HEK293 (cell line): ENCODE results near the gene REEP6.

Experiments used
- CTCF ChIA-PET: fragments of 350-600 bp; formaldehyde crosslinking; extraction: SDS; loops from one replicate; lab custom pipeline; 2021; ENCODE audit warnings: antibody characterized with exemption; lab: Yijun Ruan, JAX
- POLR2A ChIA-PET: fragments of 300-600 bp; formaldehyde crosslinking; extraction: SDS; loops from one replicate; lab custom pipeline; 2020; ENCODE audit warnings: antibody characterized with exemption, inconsistent platforms; lab: Yijun Ruan, JAX
- H3K27ac ChIP-seq: fragments of 200-500 bp; sonication (Bioruptor generic); 2 replicates; pipeline ENCODE4 v1.5.1; 2014; ENCODE audit warnings: low read depth, low read length, control low read depth, inconsistent platforms; ENCODE audit errors: extremely low read depth
- H3K36me3 ChIP-seq, 2 experiments: fragments of 200-500 bp in 1 of 2; sonication (Bioruptor generic) in 1 of 2; 1 replicate in 1 of 2; 2 replicates in 1 of 2; pipeline ENCODE4 v1.5.1; 2014 to 2017; ENCODE audit warnings: inconsistent platforms in 2 of 2, low read length in 2 of 2; ENCODE audit not compliant: control insufficient read depth in 2 of 2, insufficient read depth in 1 of 2
- H3K4me1 ChIP-seq: fragments of 200-500 bp; sonication (Bioruptor generic); 2 replicates; pipeline ENCODE4 v1.5.1; 2014; ENCODE audit warnings: mild to moderate bottlenecking, low read length, inconsistent platforms; ENCODE audit not compliant: control insufficient read depth, insufficient read depth
- H3K4me3 ChIP-seq: 2 replicates; pipeline ENCODE4 v1.5.1; 2011; ENCODE audit warnings: low read depth, mild to moderate bottlenecking, control low read depth, low read length, moderate library complexity
- H3K9me3 ChIP-seq: fragments of 200-500 bp; sonication (Bioruptor generic); 2 replicates; pipeline ENCODE4 v1.5.1; 2014; ENCODE audit warnings: low read depth, low read length, inconsistent platforms; ENCODE audit not compliant: control insufficient read depth, insufficient read depth
- BCL11B ChIP-seq: fragments of 450-650 bp; formaldehyde crosslinking; IDR thresholded peaks from 2 replicates; pipeline ENCODE4 v1.5.1; 2016; ENCODE audit warnings: low read depth, missing biosample characterization, missing genetic modification characterization
- GLI4 ChIP-seq: fragments of 450-650 bp; formaldehyde crosslinking; IDR thresholded peaks from 2 replicates; pipeline ENCODE4 v1.5.1; 2016; ENCODE audit warnings: missing biosample characterization, missing genetic modification characterization
- KLF1 ChIP-seq: fragments of 450-650 bp; formaldehyde crosslinking; IDR thresholded peaks from 2 replicates; pipeline ENCODE4 v1.5.1; 2016; ENCODE audit warnings: missing biosample characterization, missing genetic modification characterization
- TRIM28 ChIP-seq: IDR thresholded peaks from 2 replicates; pipeline ENCODE4 v1.6.1; 2011; ENCODE audit warnings: low read length, control low read depth, borderline replicate concordance
- ZBTB48 ChIP-seq: fragments of 450-650 bp; formaldehyde crosslinking; IDR thresholded peaks from 2 replicates; pipeline ENCODE4 v1.5.1; 2016; ENCODE audit warnings: missing biosample characterization, missing genetic modification characterization
- ZBTB8A ChIP-seq: fragments of 450-650 bp; formaldehyde crosslinking; IDR thresholded peaks from 2 replicates; pipeline ENCODE4 v1.5.1; 2016; ENCODE audit warnings: missing biosample characterization, missing genetic modification characterization
- ZNF132 ChIP-seq: fragments of 450-650 bp; formaldehyde crosslinking; IDR thresholded peaks from 2 replicates; pipeline ENCODE4 v1.5.1; 2017; ENCODE audit warnings: missing biosample characterization, missing genetic modification characterization, borderline replicate concordance
- ZNF16 ChIP-seq: fragments of 450-650 bp; formaldehyde crosslinking; IDR thresholded peaks from 2 replicates; pipeline ENCODE4 v1.5.1; 2016; ENCODE audit warnings: low read depth, missing biosample characterization, missing genetic modification characterization
- ZNF175 ChIP-seq: fragments of 450-650 bp; formaldehyde crosslinking; IDR thresholded peaks from 2 replicates; pipeline ENCODE4 v1.5.1; 2016; ENCODE audit warnings: missing biosample characterization, missing genetic modification characterization
- ZNF184 ChIP-seq: fragments of 450-650 bp; IDR thresholded peaks from 2 replicates; pipeline ENCODE4 v1.5.1; 2018; ENCODE audit warnings: missing biosample characterization, mild to moderate bottlenecking, missing genetic modification characterization
- ZNF202 ChIP-seq: fragments of 450-650 bp; formaldehyde crosslinking; IDR thresholded peaks from 2 replicates; pipeline ENCODE4 v1.5.1; 2016; ENCODE audit warnings: missing biosample characterization, missing genetic modification characterization, borderline replicate concordance
- ZNF221 ChIP-seq: fragments of 450-650 bp; formaldehyde crosslinking; IDR thresholded peaks from 2 replicates; pipeline ENCODE4 v1.5.1; 2017; ENCODE audit warnings: missing biosample characterization, missing genetic modification characterization, borderline replicate concordance
- ZNF239 ChIP-seq: fragments of 450-650 bp; formaldehyde crosslinking; IDR thresholded peaks from 2 replicates; pipeline ENCODE4 v1.5.1; 2016; ENCODE audit warnings: missing biosample characterization, missing genetic modification characterization
- ZNF266 ChIP-seq: fragments of 450-650 bp; formaldehyde crosslinking; IDR thresholded peaks from 2 replicates; pipeline ENCODE4 v1.5.1; 2016; ENCODE audit warnings: missing biosample characterization, missing genetic modification characterization, low read depth
- ZNF423 ChIP-seq: fragments of 450-650 bp; formaldehyde crosslinking; IDR thresholded peaks from 2 replicates; pipeline ENCODE4 v1.5.1; 2016; ENCODE audit warnings: missing biosample characterization, missing genetic modification characterization
- ZNF600 ChIP-seq: fragments of 450-650 bp; formaldehyde crosslinking; IDR thresholded peaks from 2 replicates; pipeline ENCODE4 v1.5.1; 2016; ENCODE audit warnings: missing biosample characterization, missing genetic modification characterization
- ZNF664 ChIP-seq: fragments of 450-650 bp; formaldehyde crosslinking; IDR thresholded peaks from 2 replicates; pipeline ENCODE4 v1.5.1; 2016; ENCODE audit warnings: missing biosample characterization, missing genetic modification characterization
- ZNF768 ChIP-seq: fragments of 450-650 bp; formaldehyde crosslinking; IDR thresholded peaks from 2 replicates; pipeline ENCODE4 v1.5.1; 2018; ENCODE audit warnings: missing biosample characterization, mild to moderate bottlenecking, missing genetic modification characterization
- ZNF791 ChIP-seq: fragments of 450-650 bp; formaldehyde crosslinking; IDR thresholded peaks from 2 replicates; pipeline ENCODE4 v1.5.1; 2016; ENCODE audit warnings: missing biosample characterization, missing genetic modification characterization
- ZNF837 ChIP-seq: fragments of 450-650 bp; formaldehyde crosslinking; IDR thresholded peaks from 2 replicates; pipeline ENCODE4 v1.5.1; 2016; ENCODE audit warnings: missing biosample characterization, missing genetic modification characterization
- ZSCAN16 ChIP-seq: fragments of 450-650 bp; formaldehyde crosslinking; IDR thresholded peaks from 2 replicates; pipeline ENCODE4 v1.5.1; 2016; ENCODE audit warnings: missing biosample characterization, missing genetic modification characterization
- TF ChIP-seq, protein P1 (sequence below): fragments of 450-650 bp; formaldehyde crosslinking; conservative IDR thresholded peaks from 2 replicates; pipeline ENCODE4 v1.5.1; 2016; ENCODE audit warnings: low read depth, missing biosample characterization, missing genetic modification characterization
- TF ChIP-seq, protein P2 (sequence below): fragments of 450-650 bp; IDR thresholded peaks from 2 replicates; pipeline ENCODE4 v1.5.1; 2018; ENCODE audit warnings: missing biosample characterization, missing genetic modification characterization
- TF ChIP-seq, protein P3 (sequence below): fragments of 450-650 bp; formaldehyde crosslinking; IDR thresholded peaks from 2 replicates; pipeline ENCODE4 v1.5.1; 2016; ENCODE audit warnings: missing biosample characterization, missing genetic modification characterization, low read depth
- TF ChIP-seq, protein P4 (sequence below): fragments of 450-650 bp; IDR thresholded peaks from 2 replicates; pipeline ENCODE4 v1.5.1; 2018; ENCODE audit warnings: missing biosample characterization, mild to moderate bottlenecking, missing genetic modification characterization
- TF ChIP-seq, protein P5 (sequence below): fragments of 450-650 bp; formaldehyde crosslinking; IDR thresholded peaks from 2 replicates; pipeline ENCODE4 v1.5.1; 2016; ENCODE audit warnings: missing biosample characterization, missing genetic modification characterization

The REEP6 gene

DNA sequence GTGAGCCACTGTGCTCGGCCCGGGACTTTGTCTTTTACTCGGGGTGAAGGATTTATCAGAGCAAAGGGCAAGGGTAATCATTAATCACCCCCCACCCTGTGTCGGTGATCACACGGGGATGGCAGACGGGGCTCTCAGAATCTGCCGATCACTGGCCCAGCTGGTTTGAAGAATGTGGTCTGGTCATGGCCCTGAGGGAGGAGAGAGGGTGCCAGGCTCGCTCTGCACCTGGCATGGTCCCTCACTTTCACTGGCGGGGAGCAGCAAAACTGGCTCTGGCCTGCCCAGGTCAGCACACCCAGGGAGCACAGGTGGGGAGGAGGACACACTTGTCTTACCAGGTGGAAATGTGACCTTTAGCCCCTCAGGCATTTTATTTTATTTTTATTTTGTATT lies 10.2 kb downstream of the REEP6 start (continued):
- TF ChIP-seq, protein P1, sequence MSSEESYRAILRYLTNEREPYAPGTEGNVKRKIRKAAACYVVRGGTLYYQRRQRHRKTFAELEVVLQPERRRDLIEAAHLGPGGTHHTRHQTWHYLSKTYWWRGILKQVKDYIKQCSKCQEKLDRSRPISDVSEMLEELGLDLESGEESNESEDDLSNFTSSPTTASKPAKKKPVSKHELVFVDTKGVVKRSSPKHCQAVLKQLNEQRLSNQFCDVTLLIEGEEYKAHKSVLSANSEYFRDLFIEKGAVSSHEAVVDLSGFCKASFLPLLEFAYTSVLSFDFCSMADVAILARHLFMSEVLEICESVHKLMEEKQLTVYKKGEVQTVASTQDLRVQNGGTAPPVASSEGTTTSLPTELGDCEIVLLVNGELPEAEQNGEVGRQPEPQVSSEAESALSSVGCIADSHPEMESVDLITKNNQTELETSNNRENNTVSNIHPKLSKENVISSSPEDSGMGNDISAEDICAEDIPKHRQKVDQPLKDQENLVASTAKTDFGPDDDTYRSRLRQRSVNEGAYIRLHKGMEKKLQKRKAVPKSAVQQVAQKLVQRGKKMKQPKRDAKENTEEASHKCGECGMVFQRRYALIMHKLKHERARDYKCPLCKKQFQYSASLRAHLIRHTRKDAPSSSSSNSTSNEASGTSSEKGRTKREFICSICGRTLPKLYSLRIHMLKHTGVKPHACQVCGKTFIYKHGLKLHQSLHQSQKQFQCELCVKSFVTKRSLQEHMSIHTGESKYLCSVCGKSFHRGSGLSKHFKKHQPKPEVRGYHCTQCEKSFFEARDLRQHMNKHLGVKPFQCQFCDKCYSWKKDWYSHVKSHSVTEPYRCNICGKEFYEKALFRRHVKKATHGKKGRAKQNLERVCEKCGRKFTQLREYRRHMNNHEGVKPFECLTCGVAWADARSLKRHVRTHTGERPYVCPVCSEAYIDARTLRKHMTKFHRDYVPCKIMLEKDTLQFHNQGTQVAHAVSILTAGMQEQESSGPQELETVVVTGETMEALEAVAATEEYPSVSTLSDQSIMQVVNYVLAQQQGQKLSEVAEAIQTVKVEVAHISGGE, result no peak
- TF ChIP-seq ZNF664, result no peak
- no peak for TF ChIP-seq ZNF221 (tag by site-specific recombination)
- no peak for TF ChIP-seq ZBTB8A (tag by site-specific recombination)
- no peak for TF ChIP-seq ZSCAN16 (tag by site-specific recombination)
- TF ChIP-seq, protein P2, sequence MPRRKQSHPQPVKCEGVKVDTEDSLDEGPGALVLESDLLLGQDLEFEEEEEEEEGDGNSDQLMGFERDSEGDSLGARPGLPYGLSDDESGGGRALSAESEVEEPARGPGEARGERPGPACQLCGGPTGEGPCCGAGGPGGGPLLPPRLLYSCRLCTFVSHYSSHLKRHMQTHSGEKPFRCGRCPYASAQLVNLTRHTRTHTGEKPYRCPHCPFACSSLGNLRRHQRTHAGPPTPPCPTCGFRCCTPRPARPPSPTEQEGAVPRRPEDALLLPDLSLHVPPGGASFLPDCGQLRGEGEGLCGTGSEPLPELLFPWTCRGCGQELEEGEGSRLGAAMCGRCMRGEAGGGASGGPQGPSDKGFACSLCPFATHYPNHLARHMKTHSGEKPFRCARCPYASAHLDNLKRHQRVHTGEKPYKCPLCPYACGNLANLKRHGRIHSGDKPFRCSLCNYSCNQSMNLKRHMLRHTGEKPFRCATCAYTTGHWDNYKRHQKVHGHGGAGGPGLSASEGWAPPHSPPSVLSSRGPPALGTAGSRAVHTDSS, result no peak
- no peak for TF ChIP-seq GLI4 (tag by site-specific recombination)
- TF ChIP-seq BCL11B (tag by site-specific recombination), result no peak
- peak; percentile 53; the same call in 1 of the 2 replicates for TF ChIP-seq ZNF600
- no peak for TF ChIP-seq ZNF768 (tag by site-specific recombination)
- TF ChIP-seq TRIM28, result no peak
- TF ChIP-seq, protein P3, sequence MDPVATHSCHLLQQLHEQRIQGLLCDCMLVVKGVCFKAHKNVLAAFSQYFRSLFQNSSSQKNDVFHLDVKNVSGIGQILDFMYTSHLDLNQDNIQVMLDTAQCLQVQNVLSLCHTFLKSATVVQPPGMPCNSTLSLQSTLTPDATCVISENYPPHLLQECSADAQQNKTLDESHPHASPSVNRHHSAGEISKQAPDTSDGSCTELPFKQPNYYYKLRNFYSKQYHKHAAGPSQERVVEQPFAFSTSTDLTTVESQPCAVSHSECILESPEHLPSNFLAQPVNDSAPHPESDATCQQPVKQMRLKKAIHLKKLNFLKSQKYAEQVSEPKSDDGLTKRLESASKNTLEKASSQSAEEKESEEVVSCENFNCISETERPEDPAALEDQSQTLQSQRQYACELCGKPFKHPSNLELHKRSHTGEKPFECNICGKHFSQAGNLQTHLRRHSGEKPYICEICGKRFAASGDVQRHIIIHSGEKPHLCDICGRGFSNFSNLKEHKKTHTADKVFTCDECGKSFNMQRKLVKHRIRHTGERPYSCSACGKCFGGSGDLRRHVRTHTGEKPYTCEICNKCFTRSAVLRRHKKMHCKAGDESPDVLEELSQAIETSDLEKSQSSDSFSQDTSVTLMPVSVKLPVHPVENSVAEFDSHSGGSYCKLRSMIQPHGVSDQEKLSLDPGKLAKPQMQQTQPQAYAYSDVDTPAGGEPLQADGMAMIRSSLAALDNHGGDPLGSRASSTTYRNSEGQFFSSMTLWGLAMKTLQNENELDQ (tag by site-specific recombination), result no peak
- TF ChIP-seq ZNF16 (tag by site-specific recombination), result no peak
- TF ChIP-seq ZNF791 (tag by site-specific recombination), result no peak
- TF ChIP-seq ZNF266 (tag by site-specific recombination), result no peak

DNA sequence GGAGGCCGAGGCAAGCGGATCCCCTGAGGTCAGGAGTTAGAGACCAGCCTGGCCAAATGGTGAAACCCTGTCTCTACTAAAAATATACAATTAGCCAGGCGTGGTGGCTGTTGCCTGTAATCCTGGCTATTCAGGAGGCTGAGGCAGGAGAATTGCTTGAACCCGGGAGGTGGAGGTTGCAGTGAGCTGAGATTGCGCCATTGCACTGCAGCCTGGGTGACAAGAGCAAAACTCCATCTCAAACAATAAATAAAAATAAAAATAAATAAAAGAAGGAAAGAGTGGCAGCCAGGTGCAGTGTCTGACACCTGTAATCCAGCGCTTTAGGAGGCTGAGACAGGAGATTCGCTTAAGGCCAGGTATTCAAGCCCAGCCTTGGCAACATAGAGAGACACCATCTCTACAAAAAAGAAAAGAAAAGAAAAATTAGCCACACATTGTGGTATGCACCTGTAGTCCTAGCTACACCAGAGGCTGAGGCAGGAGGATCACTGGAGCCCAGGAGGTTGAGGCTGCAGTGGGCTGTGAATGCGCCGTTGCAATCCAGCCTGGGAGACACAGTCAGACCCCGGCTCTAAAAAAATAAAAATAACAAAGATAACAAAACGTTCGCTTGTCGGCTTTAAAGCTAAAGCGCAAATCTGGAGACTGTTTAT lies 11.6 kb downstream of the REEP6 start:
- peaks cover 3% of the 10 kb centered on the region; the same call in 1 of the 2 replicates for H3K4me1 ChIP-seq
- CTCF ChIA-PET, result interaction anchor here (0.6 to 1.5 kb wide), 9 partner anchors 9 to 472 kb away, joined by 3 to 11 read pairs (median 3); partner anchors contain the start of gene REEP6
- no peak overlapping the region for H3K4me3 ChIP-seq
- no peaks in the 10 kb centered on the region for H3K9me3 ChIP-seq
- H3K36me3 ChIP-seq, result no peaks in the 10 kb centered on the region
- no peak overlapping the region for H3K27ac ChIP-seq
- POLR2A ChIA-PET, result interaction anchor here (0.8 to 1.1 kb wide), 2 partner anchors 12 to 47 kb away, joined by 3 read pairs; partner anchors contain the start of gene REEP6
- TF ChIP-seq, protein P4, sequence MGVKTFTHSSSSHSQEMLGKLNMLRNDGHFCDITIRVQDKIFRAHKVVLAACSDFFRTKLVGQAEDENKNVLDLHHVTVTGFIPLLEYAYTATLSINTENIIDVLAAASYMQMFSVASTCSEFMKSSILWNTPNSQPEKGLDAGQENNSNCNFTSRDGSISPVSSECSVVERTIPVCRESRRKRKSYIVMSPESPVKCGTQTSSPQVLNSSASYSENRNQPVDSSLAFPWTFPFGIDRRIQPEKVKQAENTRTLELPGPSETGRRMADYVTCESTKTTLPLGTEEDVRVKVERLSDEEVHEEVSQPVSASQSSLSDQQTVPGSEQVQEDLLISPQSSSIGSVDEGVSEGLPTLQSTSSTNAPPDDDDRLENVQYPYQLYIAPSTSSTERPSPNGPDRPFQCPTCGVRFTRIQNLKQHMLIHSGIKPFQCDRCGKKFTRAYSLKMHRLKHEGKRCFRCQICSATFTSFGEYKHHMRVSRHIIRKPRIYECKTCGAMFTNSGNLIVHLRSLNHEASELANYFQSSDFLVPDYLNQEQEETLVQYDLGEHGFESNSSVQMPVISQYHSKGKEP (tag by site-specific recombination), result no peak
- TF ChIP-seq, protein P5, sequence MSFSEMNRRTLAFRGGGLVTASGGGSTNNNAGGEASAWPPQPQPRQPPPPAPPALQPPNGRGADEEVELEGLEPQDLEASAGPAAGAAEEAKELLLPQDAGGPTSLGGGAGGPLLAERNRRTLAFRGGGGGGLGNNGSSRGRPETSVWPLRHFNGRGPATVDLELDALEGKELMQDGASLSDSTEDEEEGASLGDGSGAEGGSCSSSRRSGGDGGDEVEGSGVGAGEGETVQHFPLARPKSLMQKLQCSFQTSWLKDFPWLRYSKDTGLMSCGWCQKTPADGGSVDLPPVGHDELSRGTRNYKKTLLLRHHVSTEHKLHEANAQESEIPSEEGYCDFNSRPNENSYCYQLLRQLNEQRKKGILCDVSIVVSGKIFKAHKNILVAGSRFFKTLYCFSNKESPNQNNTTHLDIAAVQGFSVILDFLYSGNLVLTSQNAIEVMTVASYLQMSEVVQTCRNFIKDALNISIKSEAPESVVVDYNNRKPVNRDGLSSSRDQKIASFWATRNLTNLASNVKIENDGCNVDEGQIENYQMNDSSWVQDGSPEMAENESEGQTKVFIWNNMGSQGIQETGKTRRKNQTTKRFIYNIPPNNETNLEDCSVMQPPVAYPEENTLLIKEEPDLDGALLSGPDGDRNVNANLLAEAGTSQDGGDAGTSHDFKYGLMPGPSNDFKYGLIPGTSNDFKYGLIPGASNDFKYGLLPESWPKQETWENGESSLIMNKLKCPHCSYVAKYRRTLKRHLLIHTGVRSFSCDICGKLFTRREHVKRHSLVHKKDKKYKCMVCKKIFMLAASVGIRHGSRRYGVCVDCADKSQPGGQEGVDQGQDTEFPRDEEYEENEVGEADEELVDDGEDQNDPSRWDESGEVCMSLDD (tag by site-specific recombination), result no peak
- TF ChIP-seq ZNF175 (tag by site-specific recombination) (no peak), ZNF202 (tag by site-specific recombination) (no peak), ZNF837 (tag by site-specific recombination) (no peak), ZNF266 (tag by site-specific recombination) (no peak), KLF1 (tag by site-specific recombination) (no peak), ZNF132 (no peak), ZNF239 (tag by site-specific recombination) (no peak), ZNF423 (tag by site-specific recombination) (no peak), ZBTB48 (tag by site-specific recombination) (no peak), ZNF184 (tag by site-specific recombination) (no peak)
